ENCODE data around the gene ABCB6. TPM values are rescaled to one million over a fixed set of nuclear protein-coding genes. Genes with fewer than 3 reads are reported as not detected.
A peak's percentile ranks its signal among the peaks of the same experiment; 100 is the strongest.

ABCB6 gene
- total and polyA plus RNA-seq, 10 of the 15 experiments (the other 5 are each of a cell fraction or from before 2014, with no cell fraction given), result 2.3 to 22.1 (median 13.8) TPM

- in situ Hi-C loops (cut with MboI), result no loop called here
- RAD21 ChIA-PET (ENCODE audit: unreplicated experiment), result interaction anchor here (0.8 to 5.1 kb wide), 12 partner anchors 8 to 134 kb away, joined by 3 to 53 read pairs (median 4); partner anchors contain the start of genes ANKZF1, ATG9A, DNAJB2 and GLB1L
- WGBS (ENCODE audit: insufficient coverage, insufficient replicate concordance, low lambda C conversion rate, missing lambda C conversion rate), result 1% methylated on average over 71 of the region's 76 CpGs
- TF ChIP-seq DPF2 (IDR thresholded peaks at IDR 0.05) (peak; percentile 53; the same call in 1 of the 2 replicates), ZNF24 (IDR thresholded peaks at IDR 0.05) (no peak), ASH2L (IDR thresholded peaks at IDR 0.05; ENCODE audit: borderline replicate concordance, low read depth) (no peak), ESRRA (IDR thresholded peaks at IDR 0.05; ENCODE audit: low read length) (peak; percentile 55; the same call in 1 of the 2 replicates), PKNOX1 (IDR thresholded peaks at IDR 0.05) (peak; percentile 63), SMAD1 (IDR thresholded peaks at IDR 0.05; ENCODE audit: low read depth, partially characterized antibody) (peak; percentile 64), HDAC6 (IDR thresholded peaks at IDR 0.05; ENCODE audit: unreplicated experiment) (peak; percentile 50), CREB1 (IDR thresholded peaks at IDR 0.05; ENCODE audit: low read depth) (peak; percentile 31), ZZZ3 (IDR thresholded peaks at IDR 0.05; ENCODE audit: control insufficient read depth, insufficient read length, low read depth) (no peak), E4F1 (IDR thresholded peaks at IDR 0.05; ENCODE audit: borderline replicate concordance, partially characterized antibody) (no peak), YBX1 (IDR thresholded peaks at IDR 0.05) (no peak), SP1 (IDR thresholded peaks at IDR 0.05; ENCODE audit: low read depth, low read length) (peak; percentile 68), ZNF687 (IDR thresholded peaks at IDR 0.05) (peak; percentile 80), HDGF (IDR thresholded peaks at IDR 0.05) (peak; percentile 57; the same call in 1 of the 2 replicates), IKZF1 (conservative IDR thresholded peaks at IDR 0.05) (peak; percentile 61), CBFB (IDR thresholded peaks at IDR 0.05; ENCODE audit: low read depth) (peak; percentile 64; the same call in 1 of the 2 replicates)
These were observed 35.2 kb upstream of the ABCB6 start, which contains the start of gene TUBA4A for GRCh38 chr2:219253753-219254589. Gene TUBA4A, minus strand, starts transcription at chr2:219253918. Its CDS starts 60 bp downstream, at chr2:219253858.

More at GRCh38 chr2:219253753-219254589, 35.2 kb upstream of the ABCB6 start, which contains the start of gene TUBA4A:
- ChIA-PET CTCF (interaction anchor here (0.6 to 6.1 kb wide), 15 partner anchors 8 to 356 kb away, joined by 3 to 65 read pairs (median 4); partner anchors contain the start of genes CNPPD1, DNAJB2, GLB1L and NHEJ1), POLR2A (interaction anchor here (0.6 to 9.0 kb wide), 17 partner anchors 8 to 367 kb away, joined by 3 to 160 read pairs (median 7); partner anchors contain the start of genes ABCB6, ANKZF1, ATG9A and DNAJB2), SMC1A (ENCODE audit: uncharacterized antibody, unreplicated experiment) (interaction anchor here (1.0 to 8.6 kb wide), 7 partner anchors 8 to 358 kb away, joined by 3 to 98 read pairs (median 4); partner anchors contain the start of genes ABCB6, DNAJB2, GLB1L and STK16)
- H3K79me2 ChIP-seq (ENCODE audit: control insufficient read depth, insufficient read depth, low read length), result peaks cover 44% of the 10 kb centered on the region
- no peak for DNase-seq (ENCODE audit: low read depth, low spot score)
- peaks cover 9% of the 10 kb centered on the region in 2 experiments for H3K36me3 ChIP-seq (ENCODE audit: control insufficient read depth in 2 of 2, insufficient read depth in 2 of 2, low read length in 1 of 2)
- peaks cover 22% of the 10 kb centered on the region for H3K4me1 ChIP-seq (ENCODE audit: control insufficient read depth, insufficient read depth, low read length)
- no peak for FAIRE-seq
- H4K20me1 ChIP-seq (ENCODE audit: control insufficient read depth, insufficient read depth), result 0 out of 2 replicates have a peak, but pooled peaks cover 4% of the 10 kb centered on the region
- ATAC-seq, result peak; percentile 83
- no peaks in the 10 kb centered on the region for H3K27me3 ChIP-seq (replicated peaks in 1 of 2; ENCODE audit: control insufficient read depth in 2 of 2, insufficient read depth in 2 of 2, low read length in 1 of 2)
- peak within 1 kb of the TSS; percentile 86 for H3K4me3 ChIP-seq
- peak within 1 kb of the TSS; percentile 86 for H3K9ac ChIP-seq (ENCODE audit: control insufficient read depth, insufficient read depth, low read length)
- H2AFZ ChIP-seq (ENCODE audit: control insufficient read depth, low read depth, low read length), result peak within 1 kb of the TSS; percentile 92
- H3K4me2 ChIP-seq (ENCODE audit: control insufficient read depth, insufficient read depth), result peak within 1 kb of the TSS; percentile 92
- H3K27ac ChIP-seq (ENCODE audit: control insufficient read depth, insufficient read depth), result peak within 1 kb of the TSS; percentile 77
- no TSS peak for BruUV-seq (replicated peaks)
- no peaks in the 10 kb centered on the region for H3K9me3 ChIP-seq (replicated peaks; ENCODE audit: control insufficient read depth, insufficient read depth, low read length)
- intact Hi-C loops (cut with micrococcal nuclease; ENCODE audit: unreplicated experiment), result loop anchor here (1.0 to 2.0 kb wide), 5 partner anchors 25 to 93 kb away; partner anchors contain the start of genes ANKZF1, ATG9A, CNPPD1 and DNAJB2

Data from GM12878 (cell line).